IPS-20b (cell line): Measurements from ENCODE around the gene AKR7A3.

Experiments used
- H3K27ac ChIP-seq: one replicate; pipeline ENCODE4 v1.5.1; 2013; ENCODE audit warnings: low read length
- H3K27me3 ChIP-seq: 2 replicates; pipeline ENCODE4 v1.6.1; 2013; ENCODE audit warnings: mild to moderate bottlenecking, low read length, inconsistent platforms; ENCODE audit not compliant: insufficient read depth
- H3K36me3 ChIP-seq: 2 replicates; pipeline ENCODE4 v1.6.1; 2013; ENCODE audit warnings: low read depth, mild to moderate bottlenecking, inconsistent platforms, low read length, moderate library complexity; ENCODE audit not compliant: insufficient read depth
- H3K4me1 ChIP-seq: 2 replicates; pipeline ENCODE4 v1.6.1; 2013; ENCODE audit warnings: mild to moderate bottlenecking, control low read depth, inconsistent platforms, low read length, moderate library complexity; ENCODE audit not compliant: insufficient read depth
- H3K4me3 ChIP-seq: 2 replicates; pipeline ENCODE4 v1.5.1; 2013; ENCODE audit warnings: mild to moderate bottlenecking, low read length, inconsistent platforms
- H3K9ac ChIP-seq: 2 replicates; pipeline ENCODE4 v1.6.1; 2013; ENCODE audit warnings: low read depth, mild to moderate bottlenecking, inconsistent platforms, low read length, moderate library complexity
- H3K9me3 ChIP-seq: 2 replicates; pipeline ENCODE4 v1.6.1; 2013; ENCODE audit warnings: mild to moderate bottlenecking, low read depth, low read length, inconsistent platforms; ENCODE audit not compliant: insufficient read depth

The AKR7A3 gene

DNA sequence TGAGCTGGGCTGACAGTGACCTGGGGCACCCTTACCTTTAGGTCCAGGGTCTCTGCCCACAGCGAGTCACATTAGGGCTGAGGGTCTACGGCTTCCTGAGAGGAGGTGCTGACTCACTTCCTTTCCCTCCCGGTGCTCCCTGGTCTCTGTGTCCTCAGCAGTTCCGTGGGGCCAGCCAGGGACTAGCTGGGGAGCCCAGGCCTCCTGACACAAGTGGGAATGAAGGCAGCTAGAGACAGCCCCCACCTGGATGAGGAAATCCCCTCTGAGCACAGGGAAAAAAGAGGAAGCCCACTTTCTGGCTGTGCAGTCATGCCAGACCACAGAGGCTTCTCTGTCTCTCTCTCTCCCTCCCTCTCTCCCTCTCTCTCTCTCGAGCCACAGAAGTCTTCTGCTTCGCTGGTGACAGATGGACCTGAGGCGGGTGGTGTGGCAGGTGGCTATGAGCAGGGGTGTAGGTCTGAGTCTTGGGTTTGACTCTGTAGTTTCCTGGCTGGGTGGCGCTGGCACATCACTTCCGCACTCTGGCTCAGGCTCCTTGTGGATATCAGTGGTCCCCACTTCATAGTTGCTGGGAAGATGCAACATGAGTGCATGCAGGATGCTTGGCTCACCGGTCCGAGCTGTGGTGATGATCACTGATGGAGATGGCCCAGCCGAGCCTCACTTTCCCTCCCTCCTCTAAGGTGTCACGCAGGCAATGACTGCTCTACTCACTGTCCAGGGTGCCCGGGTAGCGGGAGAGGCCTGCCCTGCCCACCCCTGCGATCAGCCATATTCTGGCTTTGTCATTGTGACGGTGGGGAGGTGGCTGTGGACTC, 27.0 kb upstream of the AKR7A3 start:
- Histone ChIP-seq H3K9ac (no peak overlapping the region), H3K4me1 (peaks cover 3% of the 10 kb centered on the region), H3K27ac (no peak overlapping the region), H3K27me3 (peaks cover 10% of the 10 kb centered on the region), H3K36me3 (peaks cover 14% of the 10 kb centered on the region), H3K9me3 (no peaks in the 10 kb centered on the region), H3K4me3 (no peak overlapping the region)

DNA sequence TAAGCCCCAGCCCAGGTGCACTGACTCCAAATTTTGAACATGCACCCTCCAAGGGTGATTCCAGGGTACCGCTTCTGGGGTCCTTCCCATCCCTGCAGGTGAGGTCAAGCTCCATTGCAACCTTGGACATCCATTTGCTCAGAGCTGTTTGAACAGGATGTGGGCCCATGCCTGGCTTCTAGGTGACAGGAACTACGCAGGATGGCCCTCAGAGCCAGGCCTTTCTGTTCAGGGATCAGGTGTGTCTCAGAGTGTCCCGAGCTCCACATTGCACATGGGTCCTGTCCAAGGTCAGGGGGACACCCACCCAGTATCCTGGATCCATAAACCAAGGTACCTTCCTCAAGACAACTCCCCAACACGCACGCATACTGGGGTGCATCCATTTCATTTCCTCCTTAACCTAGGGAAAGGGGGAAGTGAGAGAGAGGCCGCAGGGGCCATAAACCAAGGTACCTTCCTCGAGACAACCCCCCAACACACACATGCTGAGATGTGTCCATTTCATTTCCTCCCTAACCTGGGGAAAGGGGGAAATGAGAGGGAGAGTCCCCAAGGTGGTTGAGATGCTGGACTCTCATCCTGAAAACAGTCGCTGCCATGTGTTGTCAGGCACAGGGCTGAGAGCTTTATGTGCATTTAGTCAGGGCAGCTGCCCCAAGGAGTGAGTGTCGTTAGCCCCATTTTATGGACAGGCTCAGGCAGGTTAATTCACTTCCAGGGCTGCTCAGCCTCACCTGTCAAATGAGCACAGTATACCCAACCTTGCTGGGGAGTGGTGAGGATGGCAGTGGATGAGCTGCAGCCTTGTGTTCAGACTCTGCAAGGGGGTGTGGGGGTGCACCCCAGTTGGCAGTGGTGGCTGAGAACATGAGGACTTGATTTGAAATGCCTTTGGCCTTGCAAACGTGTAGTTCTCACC, 25.7 kb upstream of the AKR7A3 start:
- Histone ChIP-seq H3K27me3 (peaks cover 11% of the 10 kb centered on the region), H3K9ac (no peak overlapping the region), H3K27ac (no peak overlapping the region), H3K9me3 (no peaks in the 10 kb centered on the region), H3K36me3 (peaks cover 11% of the 10 kb centered on the region), H3K4me1 (peaks cover 3% of the 10 kb centered on the region), H3K4me3 (no peak overlapping the region)

DNA sequence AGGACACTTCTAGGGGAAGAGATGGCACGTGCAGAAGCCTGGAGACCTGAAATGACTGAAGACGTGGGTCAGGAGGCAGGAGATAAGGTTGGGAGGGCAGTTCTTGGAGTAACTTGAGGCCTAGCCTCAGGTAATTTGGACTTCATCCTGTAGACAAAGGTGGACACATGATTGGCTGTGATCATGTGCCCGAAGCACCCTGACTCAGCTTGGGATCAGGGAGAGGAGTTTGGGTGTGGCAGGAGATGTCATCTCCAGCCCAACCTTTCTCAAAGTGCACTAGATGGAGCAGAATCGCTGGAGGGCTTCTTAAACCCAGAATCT, 25.0 kb upstream of the AKR7A3 start:
- no peak overlapping the region for H3K9ac ChIP-seq
- H3K9me3 ChIP-seq = no peaks in the 10 kb centered on the region
- peaks cover 11% of the 10 kb centered on the region for H3K27me3 ChIP-seq
- peaks cover 3% of the 10 kb centered on the region for H3K4me1 ChIP-seq
- no peak overlapping the region for H3K4me3 ChIP-seq
- H3K36me3 ChIP-seq = peaks cover 8% of the 10 kb centered on the region
- H3K27ac ChIP-seq = no peak overlapping the region

DNA sequence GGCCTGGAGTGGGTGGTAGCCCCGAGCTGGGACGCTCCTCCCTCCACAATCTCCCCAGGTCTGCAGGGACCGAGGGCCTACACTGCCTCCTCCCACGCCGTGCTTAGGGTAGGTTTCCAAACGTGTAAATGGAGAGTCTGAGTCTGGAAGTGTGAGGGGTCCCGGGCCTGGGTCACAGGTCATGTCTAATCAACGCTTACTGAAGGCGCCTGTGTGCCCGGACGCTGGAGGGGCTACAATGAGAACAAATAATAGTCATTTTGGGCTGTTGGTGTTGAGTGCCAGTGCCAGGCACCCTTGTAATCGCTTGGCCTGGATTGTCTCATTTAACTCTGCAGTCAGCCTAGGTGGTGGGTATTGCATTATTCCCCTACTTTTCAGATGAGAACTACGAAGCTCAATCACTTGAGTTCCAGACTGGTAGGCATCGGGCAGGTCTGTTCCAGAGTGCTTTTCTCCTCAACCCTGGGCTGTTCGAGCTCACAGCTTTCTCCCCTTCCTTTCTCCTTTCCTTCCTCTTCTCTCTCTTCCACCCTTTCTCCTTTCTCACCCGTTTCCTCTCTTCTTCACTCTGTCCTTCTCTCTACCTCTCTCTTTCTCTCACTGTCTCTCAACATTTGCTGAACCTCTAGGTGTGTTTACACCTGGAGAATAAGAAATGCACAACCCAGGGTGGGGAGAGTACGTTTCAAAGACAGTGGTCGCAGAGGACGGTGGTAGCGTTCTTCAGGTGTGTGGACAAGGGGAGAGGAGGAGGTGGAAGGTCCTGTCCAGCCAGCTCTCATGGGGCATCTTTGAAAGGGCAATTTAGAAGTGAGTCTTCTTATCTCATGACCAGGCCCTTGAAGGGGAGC, 24.4 kb upstream of the AKR7A3 start:
- H3K9ac ChIP-seq = peak overlapping the region; percentile 85; the same call in 1 of the 2 replicates
- peaks cover 11% of the 10 kb centered on the region for H3K27me3 ChIP-seq
- H3K27ac ChIP-seq = no peak overlapping the region
- H3K4me1 ChIP-seq = peaks cover 3% of the 10 kb centered on the region
- H3K36me3 ChIP-seq = peaks cover 6% of the 10 kb centered on the region; the same call in 1 of the 2 replicates
- no peaks in the 10 kb centered on the region for H3K9me3 ChIP-seq
- peak overlapping the region; percentile 85 for H3K4me3 ChIP-seq

DNA sequence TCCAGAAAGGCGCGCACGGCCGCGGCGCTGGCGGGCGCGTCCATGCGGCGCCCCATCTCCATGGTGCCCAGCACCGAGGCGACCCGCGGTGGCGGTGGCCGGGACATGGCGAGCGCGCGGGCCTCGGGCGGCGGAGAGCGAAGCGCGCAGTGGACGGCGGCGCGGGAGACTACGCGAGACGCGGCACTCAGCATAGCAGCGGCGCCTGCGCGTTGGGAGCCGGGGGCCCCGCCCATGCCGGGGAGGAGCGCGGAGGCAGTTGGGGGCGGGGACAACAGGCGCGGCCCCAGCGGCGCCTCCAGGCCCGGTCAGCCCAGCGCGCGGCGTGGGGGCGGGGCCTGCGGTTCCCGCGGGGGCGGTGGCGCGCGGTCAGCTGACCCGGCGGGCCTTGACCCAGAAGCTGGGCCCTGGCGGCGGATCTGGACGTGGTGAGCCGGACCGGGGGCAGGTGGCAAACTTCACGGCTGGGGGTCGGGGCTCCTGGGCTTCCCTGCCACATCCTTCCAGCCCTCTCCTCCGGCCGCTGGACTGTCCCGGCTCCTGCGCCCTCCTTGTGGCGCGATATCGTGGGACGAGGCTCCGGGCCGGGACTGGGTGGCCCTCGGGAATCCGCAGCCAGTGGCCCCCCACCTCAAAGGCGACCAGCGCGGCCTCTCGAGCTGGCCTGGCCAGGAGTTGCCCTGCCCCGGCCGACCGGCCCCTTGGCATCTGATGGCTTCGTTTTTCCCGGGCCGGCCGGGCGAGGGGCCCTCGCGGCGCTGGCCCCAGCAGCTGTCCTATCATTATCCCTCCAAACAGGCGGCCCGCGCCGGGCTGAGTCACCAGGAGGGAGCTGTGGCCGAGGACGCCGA, 23.6 kb upstream of the AKR7A3 start, which contains the start of the genes AKR7A2 and SLC66A1:
TSS of gene AKR7A2 (minus strand) at position 214 of the 851 bp plus-strand sequence. CDS start at position 194, 20 bp downstream.
TSS of gene SLC66A1 (plus strand) at position 396 of the 851 bp plus-strand sequence. CDS start 5,352 bp downstream, outside the sequence.
- H3K9ac ChIP-seq = peak within 1 kb of the TSS; percentile 85
- H3K27ac ChIP-seq = no peak within 1 kb of the TSS
- peaks cover 11% of the 10 kb centered on the region for H3K27me3 ChIP-seq
- H3K4me1 ChIP-seq = peaks cover 2% of the 10 kb centered on the region
- peak within 1 kb of the TSS; percentile 85 for H3K4me3 ChIP-seq
- peaks cover 11% of the 10 kb centered on the region; the same call in 1 of the 2 replicates for H3K36me3 ChIP-seq
- no peaks in the 10 kb centered on the region for H3K9me3 ChIP-seq

DNA sequence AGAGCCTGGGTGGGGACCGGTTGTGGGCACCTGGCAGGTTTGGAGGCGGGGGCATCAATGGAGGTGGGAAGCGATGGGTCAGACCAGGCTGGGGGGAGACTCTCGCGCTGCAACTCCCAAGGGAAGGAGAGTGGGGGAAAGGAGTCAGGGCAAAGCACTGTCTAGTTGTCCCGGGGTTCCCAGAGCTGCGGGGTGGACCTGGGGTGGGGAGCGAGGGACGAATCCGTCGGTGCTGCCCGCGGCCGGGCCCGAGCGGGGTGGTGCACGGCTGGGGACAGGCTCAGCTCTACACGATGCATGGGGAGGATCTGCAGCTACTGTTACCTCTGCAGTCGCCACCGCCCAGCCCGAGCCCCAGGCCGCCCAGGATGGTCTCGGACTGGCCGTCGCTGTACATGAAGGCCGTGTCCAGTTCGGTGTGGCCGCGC, 22.9 kb upstream of the AKR7A3 start:
- H3K27ac ChIP-seq = no peak overlapping the region
- no peaks in the 10 kb centered on the region for H3K9me3 ChIP-seq
- peak overlapping the region; percentile 85 for H3K4me3 ChIP-seq
- H3K36me3 ChIP-seq = peaks cover 17% of the 10 kb centered on the region; the same call in 1 of the 2 replicates
- peaks cover 11% of the 10 kb centered on the region for H3K27me3 ChIP-seq
- H3K4me1 ChIP-seq = no peaks in the 10 kb centered on the region
- peak overlapping the region; percentile 80 for H3K9ac ChIP-seq

DNA sequence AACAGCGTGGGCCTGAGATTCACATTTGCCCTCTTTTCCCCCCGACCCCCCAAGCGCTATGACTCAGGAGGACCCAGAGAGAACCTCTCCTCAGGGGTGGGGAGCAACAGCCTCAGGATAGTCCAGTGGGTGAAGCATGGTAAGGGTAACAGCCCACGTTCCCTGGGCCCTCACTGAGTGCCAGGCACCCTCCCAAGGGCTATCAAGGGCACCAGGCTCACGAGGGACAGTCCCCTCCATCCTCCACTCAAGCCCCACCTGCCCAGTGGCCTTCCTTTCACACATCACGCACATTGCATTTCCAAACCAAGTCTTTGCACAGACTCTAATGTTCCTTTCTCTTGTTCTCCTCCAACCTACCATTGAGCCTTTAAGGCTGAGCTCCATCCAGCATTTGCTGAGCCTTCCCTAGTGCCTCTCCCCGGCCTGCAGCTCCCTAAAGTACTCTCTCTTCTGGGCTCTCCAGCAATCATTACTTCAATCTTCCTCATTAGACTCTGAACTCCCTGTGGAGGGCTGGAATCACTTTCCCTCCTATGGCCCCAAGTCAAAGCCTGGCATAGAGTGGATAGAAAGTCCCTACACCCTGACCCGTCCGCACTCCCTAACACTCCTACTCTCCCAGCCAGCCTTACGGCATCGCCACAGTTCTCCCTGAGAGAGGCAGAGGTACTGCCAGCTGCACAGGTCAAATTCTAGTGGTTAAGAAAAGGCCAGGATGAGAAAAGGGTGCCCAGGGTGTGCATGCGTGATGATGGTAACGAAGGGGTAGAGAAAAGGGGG, 22.3 kb upstream of the AKR7A3 start:
- Histone ChIP-seq H3K27me3 (peaks cover 11% of the 10 kb centered on the region), H3K27ac (no peak overlapping the region), H3K9me3 (no peaks in the 10 kb centered on the region), H3K4me1 (no peaks in the 10 kb centered on the region), H3K9ac (peak overlapping the region; percentile 80), H3K4me3 (peak overlapping the region; percentile 85), H3K36me3 (peaks cover 23% of the 10 kb centered on the region)

DNA sequence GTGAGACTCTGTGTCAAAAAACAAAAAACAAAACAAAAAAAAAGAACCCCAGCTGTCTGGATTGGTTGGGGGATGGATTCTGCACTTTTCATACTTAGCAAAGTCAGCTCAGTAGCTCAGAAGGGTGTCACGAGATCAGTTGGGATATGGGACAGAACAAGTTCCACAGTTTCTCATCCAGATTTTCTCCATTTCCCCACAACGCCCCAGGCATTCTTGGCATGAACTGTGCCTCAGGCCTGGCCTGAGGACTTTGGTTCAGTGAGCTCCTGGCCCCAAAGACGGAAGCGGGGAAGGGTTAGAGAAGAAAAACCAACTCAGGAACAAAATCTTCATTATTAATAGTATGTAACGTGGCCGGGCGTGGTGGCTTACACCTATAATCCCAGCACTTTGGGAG, 21.5 kb upstream of the AKR7A3 start:
- peaks cover 11% of the 10 kb centered on the region for H3K27me3 ChIP-seq

DNA sequence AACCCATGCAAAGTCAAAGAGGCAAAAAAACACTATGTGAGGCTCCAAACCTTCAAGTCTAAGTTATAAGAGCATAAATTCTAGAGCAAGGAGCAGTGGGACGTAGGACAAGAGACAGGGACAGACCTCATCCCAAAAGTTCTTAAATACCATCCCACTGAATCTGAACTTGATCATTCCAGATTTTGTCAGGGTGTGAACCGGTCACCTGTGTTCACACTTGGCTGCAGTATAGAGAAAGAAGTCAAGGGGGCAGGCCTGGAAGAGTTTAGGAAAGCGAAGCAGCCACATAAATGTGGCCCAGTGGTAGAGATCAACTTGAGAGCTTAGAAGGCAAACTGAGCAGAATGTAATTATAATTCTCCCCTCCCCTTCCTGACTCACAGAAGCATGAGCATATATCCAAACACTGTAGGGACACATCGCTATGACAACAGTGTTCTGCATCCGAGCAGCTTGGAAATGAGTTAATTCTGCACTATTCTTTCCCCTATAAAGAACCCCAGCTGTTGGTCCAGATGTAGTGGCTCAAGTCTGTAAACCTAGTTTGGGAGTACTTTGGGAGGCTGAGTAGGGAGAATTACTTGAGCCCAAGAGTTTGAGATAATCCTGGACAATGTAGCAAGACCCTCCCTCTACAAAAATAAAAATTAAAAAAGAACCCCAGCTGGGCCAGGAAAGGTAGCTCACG, 20.7 kb upstream of the AKR7A3 start:
- H3K9ac ChIP-seq = no peak overlapping the region
- peaks cover 39% of the 10 kb centered on the region for H3K36me3 ChIP-seq
- no peaks in the 10 kb centered on the region for H3K9me3 ChIP-seq
- H3K27me3 ChIP-seq = peaks cover 11% of the 10 kb centered on the region
- no peak overlapping the region for H3K27ac ChIP-seq
- H3K4me1 ChIP-seq = no peaks in the 10 kb centered on the region
- no peak overlapping the region for H3K4me3 ChIP-seq

More for the DNA sequence above, 21.5 kb upstream of the AKR7A3 start:
- H3K4me1 ChIP-seq = no peaks in the 10 kb centered on the region
- no peak overlapping the region for H3K27ac ChIP-seq
- no peak overlapping the region for H3K4me3 ChIP-seq
- H3K9me3 ChIP-seq = no peaks in the 10 kb centered on the region
- H3K36me3 ChIP-seq = peaks cover 31% of the 10 kb centered on the region
- H3K9ac ChIP-seq = no peak overlapping the region
